ENCODE data around the gene GREM1.

GREM1 gene

GRCh38 chr15:32747921-32748342 is 30.1 kb downstream of the GREM1 start:
- TF ChIP-seq, protein P1, sequence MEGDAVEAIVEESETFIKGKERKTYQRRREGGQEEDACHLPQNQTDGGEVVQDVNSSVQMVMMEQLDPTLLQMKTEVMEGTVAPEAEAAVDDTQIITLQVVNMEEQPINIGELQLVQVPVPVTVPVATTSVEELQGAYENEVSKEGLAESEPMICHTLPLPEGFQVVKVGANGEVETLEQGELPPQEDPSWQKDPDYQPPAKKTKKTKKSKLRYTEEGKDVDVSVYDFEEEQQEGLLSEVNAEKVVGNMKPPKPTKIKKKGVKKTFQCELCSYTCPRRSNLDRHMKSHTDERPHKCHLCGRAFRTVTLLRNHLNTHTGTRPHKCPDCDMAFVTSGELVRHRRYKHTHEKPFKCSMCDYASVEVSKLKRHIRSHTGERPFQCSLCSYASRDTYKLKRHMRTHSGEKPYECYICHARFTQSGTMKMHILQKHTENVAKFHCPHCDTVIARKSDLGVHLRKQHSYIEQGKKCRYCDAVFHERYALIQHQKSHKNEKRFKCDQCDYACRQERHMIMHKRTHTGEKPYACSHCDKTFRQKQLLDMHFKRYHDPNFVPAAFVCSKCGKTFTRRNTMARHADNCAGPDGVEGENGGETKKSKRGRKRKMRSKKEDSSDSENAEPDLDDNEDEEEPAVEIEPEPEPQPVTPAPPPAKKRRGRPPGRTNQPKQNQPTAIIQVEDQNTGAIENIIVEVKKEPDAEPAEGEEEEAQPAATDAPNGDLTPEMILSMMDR (IDR thresholded peaks at IDR 0.05; ENCODE audit: unreplicated experiment in 3 of 3) = no peak
- Mint-ChIP-seq H3K36me3 (ENCODE audit: low read depth) (no peaks in the 10 kb centered on the region), H3K4me1 (peaks cover 24% of the 10 kb centered on the region), H3K27ac (no peak overlapping the region), H3K27me3 (ENCODE audit: low read depth) (no peaks in the 10 kb centered on the region), H3K9me3 (peaks cover 19% of the 10 kb centered on the region), H3K4me3 (no peak overlapping the region)

GRCh38 chr15:32750979-32751378 is 33.2 kb downstream of the GREM1 start:
- H3K9me3 Mint-ChIP-seq = peaks cover 14% of the 10 kb centered on the region
- no peaks in the 10 kb centered on the region for H3K27me3 Mint-ChIP-seq (ENCODE audit: low read depth)
- H3K4me3 Mint-ChIP-seq = no peak overlapping the region
- H3K4me1 Mint-ChIP-seq = peaks cover 19% of the 10 kb centered on the region
- TF ChIP-seq, protein P1 (IDR thresholded peaks at IDR 0.05; ENCODE audit: unreplicated experiment in 3 of 3) = no peak
- no peaks in the 10 kb centered on the region for H3K36me3 Mint-ChIP-seq (ENCODE audit: low read depth)
- no peak overlapping the region for H3K27ac Mint-ChIP-seq

GRCh38 chr15:32757426-32757825 is 39.6 kb downstream of the GREM1 start:
- Mint-ChIP-seq H3K27me3 (ENCODE audit: low read depth) (no peaks in the 10 kb centered on the region), H3K4me3 (no peak overlapping the region), H3K36me3 (ENCODE audit: low read depth) (no peaks in the 10 kb centered on the region), H3K9me3 (peaks cover 13% of the 10 kb centered on the region), H3K27ac (no peak overlapping the region), H3K4me1 (no peaks in the 10 kb centered on the region)
- TF ChIP-seq, protein P1 (IDR thresholded peaks at IDR 0.05; ENCODE audit: unreplicated experiment in 3 of 3) = no peak

DNA sequence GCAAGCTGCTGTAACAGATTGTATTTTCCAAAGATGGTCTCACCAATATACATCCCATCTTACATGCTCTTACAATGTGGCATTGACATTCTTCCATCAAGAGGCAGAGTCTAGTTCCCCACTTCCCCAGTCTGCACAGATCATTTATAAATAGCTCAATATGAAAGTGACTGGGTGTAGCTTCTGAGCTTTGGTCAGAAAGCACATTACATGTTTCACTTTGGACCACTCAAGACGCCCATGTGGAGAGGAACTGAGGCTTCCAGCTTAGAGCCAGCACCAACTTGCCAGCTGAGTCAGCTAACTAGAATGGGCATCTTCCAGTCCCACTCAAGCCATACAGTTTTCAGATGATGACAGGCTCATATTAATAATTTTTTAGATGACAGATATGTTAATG is 45.5 kb downstream of the GREM1 start:
- H3K9me3 Mint-ChIP-seq = no peaks in the 10 kb centered on the region
- no peaks in the 10 kb centered on the region for H3K4me1 Mint-ChIP-seq

GRCh38 chr15:32765236-32765635 is 47.4 kb downstream of the GREM1 start:
- H3K9me3 Mint-ChIP-seq = no peaks in the 10 kb centered on the region
- H3K4me1 Mint-ChIP-seq = no peaks in the 10 kb centered on the region
- no peaks in the 10 kb centered on the region for H3K27me3 Mint-ChIP-seq (ENCODE audit: low read depth)
- no peak overlapping the region for H3K27ac Mint-ChIP-seq
- no peak overlapping the region for H3K4me3 Mint-ChIP-seq
- TF ChIP-seq, protein P1 (IDR thresholded peaks at IDR 0.05; ENCODE audit: unreplicated experiment in 3 of 3) = no peak
- no peaks in the 10 kb centered on the region for H3K36me3 Mint-ChIP-seq (ENCODE audit: low read depth)

More for the DNA sequence above, 45.5 kb downstream of the GREM1 start:
- H3K4me3 Mint-ChIP-seq = no peak overlapping the region
- TF ChIP-seq, protein P1 (IDR thresholded peaks at IDR 0.05; ENCODE audit: unreplicated experiment in 3 of 3) = no peak
- no peaks in the 10 kb centered on the region for H3K36me3 Mint-ChIP-seq (ENCODE audit: low read depth)
- H3K27me3 Mint-ChIP-seq (ENCODE audit: low read depth) = no peaks in the 10 kb centered on the region
- H3K27ac Mint-ChIP-seq = no peak overlapping the region

GRCh38 chr15:32766101-32766500 is 48.3 kb downstream of the GREM1 start:
- TF ChIP-seq, protein P1 (IDR thresholded peaks at IDR 0.05; ENCODE audit: unreplicated experiment in 3 of 3) = no peak

More at GRCh38 chr15:32766101-32766500, 48.3 kb downstream of the GREM1 start:
- Mint-ChIP-seq H3K4me3 (no peak overlapping the region), H3K36me3 (ENCODE audit: low read depth) (no peaks in the 10 kb centered on the region), H3K4me1 (no peaks in the 10 kb centered on the region), H3K9me3 (no peaks in the 10 kb centered on the region), H3K27me3 (ENCODE audit: low read depth) (no peaks in the 10 kb centered on the region), H3K27ac (no peak overlapping the region)

All from nephron (organoid).